A549 (cell line): ENCODE data around the gene PDGFC.

Experiments used
- BCL3 ChIP-seq: fragments of >200 bp; sonication (Bioruptor Twin); formaldehyde crosslinking; IDR thresholded peaks from 3 replicates; pipeline ENCODE4 v1.6.1; 2016
- BHLHE40 ChIP-seq: IDR thresholded peaks from 2 replicates; pipeline ENCODE4 v1.6.1; 2012; ENCODE audit warnings: low read depth, low read length, inconsistent platforms
- CEBPB ChIP-seq, 2 experiments: fragments of >200 bp in 1 of 2; sonication (Bioruptor Twin) in 1 of 2; formaldehyde crosslinking in 1 of 2; IDR thresholded peaks; 2 replicates each; pipeline ENCODE4 v1.6.1; 2012 to 2016
- CHD2 ChIP-seq: fragments of 150-350 bp; IDR thresholded peaks from 2 replicates; pipeline ENCODE4 v1.6.1; 2014; ENCODE audit warnings: low read length; ENCODE audit not compliant: partially characterized antibody
- CTCF ChIP-seq: fragments of >200 bp; sonication (Bioruptor Twin); formaldehyde crosslinking; IDR thresholded peaks from 3 replicates; pipeline ENCODE4 v1.5.1; 2016
- EP300 ChIP-seq, 2 experiments: fragments of >200 bp; sonication (Bioruptor Twin); formaldehyde crosslinking; IDR thresholded peaks; 2 replicates in 1 of 2; 3 replicates in 1 of 2; pipeline ENCODE4 v1.6.1; 2016 to 2017
- KDM5A ChIP-seq: fragments of 200-600 bp; sonication (generic); IDR thresholded peaks from 2 replicates; pipeline ENCODE4 v1.6.1; 2016; ENCODE audit warnings: antibody characterized with exemption, mild to moderate bottlenecking
- NFE2L2 ChIP-seq: fragments of 150-350 bp; conservative IDR thresholded peaks from 2 replicates; pipeline ENCODE4 v1.6.1; 2014; ENCODE audit warnings: low read length
- POLR2A ChIP-seq: IDR thresholded peaks from 2 replicates; pipeline ENCODE4 v1.6.1; 2012; ENCODE audit warnings: mild to moderate bottlenecking, low read length

GRCh38 chr4:157010630-157011029 lies 39.0 kb upstream of the PDGFC start:
- TF ChIP-seq BCL3 (no peak), CEBPB (IDR thresholded peaks at IDR 0.05) (no peak), POLR2A (no peak), CTCF (no peak), EP300 (IDR thresholded peaks at IDR 0.05) (no peak), KDM5A (no peak), NFE2L2 (no peak), CHD2 (no peak), BHLHE40 (no peak)
